K562 (cell line): ENCODE results near the gene IKZF4. TPM values are rescaled to one million over a fixed set of nuclear protein-coding genes. Genes with fewer than 3 reads are reported as not detected.

Experiments used
- ATAC-seq: fragments of 200-7000 bp; cut with Tn5 transposase; 3 replicates; pipeline ENCODE4 v1.9.1; 2020; ENCODE audit warnings: moderate library complexity
- BruUV-seq: library from RNA; stranded (reverse); fragments of 400-500 nt; replicated peaks from 2 replicates; lab custom pipeline; 2021; lab: Mats Ljungman, UMichigan
- CTCF ChIA-PET: fragments of 300-600 bp; formaldehyde crosslinking; extraction: SDS; loops from one replicate; lab custom pipeline; 2021; ENCODE audit warnings: low intra/inter-chr PET ratio; lab: Yijun Ruan, JAX
- POLR2A ChIA-PET: fragments of 300-600, 350-650 bp; sonication (Branson Sonifier 250); formaldehyde crosslinking; extraction: SDS; loops from one replicate; lab custom pipeline; 2021; ENCODE audit warnings: antibody characterized with exemption, inconsistent platforms; lab: Yijun Ruan, JAX
- DNase-seq, 4 experiments: peaks; one replicate each; pipeline versions ENCODE4 v3.0.0 to v3.0.0-alpha.2; 2011 to 2018; ENCODE audit warnings: low spot score in 3 of 4, mixed read lengths in 3 of 4; ENCODE audit errors: extremely low read depth in 1 of 4
- FAIRE-seq: peaks from 2 replicates; lab custom pipeline; 2011; peaks lifted over from hg19 to GRCh38; lab: Jason Lieb, UNC
- H2AFZ ChIP-seq: 2 replicates; pipeline ENCODE4 v1.6.0; 2011; ENCODE audit warnings: low read depth, low read length, control low read depth, inconsistent platforms
- H3K27ac ChIP-seq: fragments of 200-600 bp; 3 replicates; pipeline ENCODE4 v1.8.0; 2011; ENCODE audit warnings: low read depth, mild to moderate bottlenecking, control low read depth, inconsistent platforms, low read length, moderate library complexity, mixed read lengths; ENCODE audit errors: extremely low read depth
- H3K27me3 ChIP-seq, 2 experiments: fragments of 300-600 bp in 1 of 2; 2 replicates in 1 of 2; 3 replicates in 1 of 2; pipeline versions ENCODE4 v1.6.0 to v1.8.0; 2011; ENCODE audit warnings: inconsistent platforms in 2 of 2, low read length in 2 of 2, mild to moderate bottlenecking in 1 of 2, mixed read lengths in 1 of 2, moderate library complexity in 1 of 2; ENCODE audit not compliant: control insufficient read depth in 2 of 2, insufficient read depth in 2 of 2
- H3K36me3 ChIP-seq: fragments of 300-600 bp; 3 replicates; pipeline ENCODE4 v1.8.0; 2011; ENCODE audit warnings: mild to moderate bottlenecking, low read length, inconsistent platforms; ENCODE audit not compliant: control insufficient read depth, insufficient read depth
- H3K4me1 ChIP-seq, 2 experiments: fragments of 200-600 bp in 1 of 2; replicated peaks in 1 of 2; 2 replicates in 1 of 2; 3 replicates in 1 of 2; pipeline versions ENCODE4 v1.5.1 to v1.8.0; 2011; ENCODE audit warnings: inconsistent platforms in 2 of 2, low read length in 2 of 2, mild to moderate bottlenecking in 1 of 2, mixed read lengths in 1 of 2, moderate library complexity in 1 of 2; ENCODE audit not compliant: control insufficient read depth in 2 of 2, insufficient read depth in 2 of 2
- H3K4me2 ChIP-seq: 2 replicates; pipeline ENCODE4 v1.6.1; 2011; ENCODE audit warnings: low read length, control low read depth, inconsistent platforms, mixed read lengths; ENCODE audit not compliant: insufficient read depth
- H3K4me3 ChIP-seq: fragments of 200-600 bp; sonication (generic), shearing (Covaris generic); 2 replicates; pipeline ENCODE4 v1.5.1; 2016; ENCODE audit warnings: control low read depth, inconsistent platforms
- H3K79me2 ChIP-seq: fragments of 200-600 bp; 3 replicates; pipeline ENCODE4 v1.8.0; 2011; ENCODE audit warnings: low read length, inconsistent platforms; ENCODE audit not compliant: control insufficient read depth, insufficient read depth
- H3K9ac ChIP-seq, 2 experiments: 2 replicates each; pipeline versions ENCODE4 v1.6.0 to v1.6.1; 2011; ENCODE audit warnings: low read depth in 2 of 2, low read length in 2 of 2, control low read depth in 1 of 2, inconsistent platforms in 1 of 2, mild to moderate bottlenecking in 1 of 2, mixed read lengths in 1 of 2; ENCODE audit not compliant: insufficient read depth in 1 of 2
- H3K9me1 ChIP-seq: one replicate; pipeline ENCODE4 v1.6.0; 2011; ENCODE audit warnings: inconsistent platforms, mild to moderate bottlenecking, low read length, moderate library complexity; ENCODE audit not compliant: control insufficient read depth, insufficient read depth
- H3K9me3 ChIP-seq: replicated peaks from 2 replicates; pipeline ENCODE4 v1.5.1; 2011; ENCODE audit warnings: low read depth, low read length, inconsistent platforms; ENCODE audit not compliant: control insufficient read depth, insufficient read depth
- H4K20me1 ChIP-seq: replicated peaks from 2 replicates; pipeline ENCODE4 v1.6.1; 2011; ENCODE audit warnings: low read length, inconsistent platforms, mixed read lengths; ENCODE audit not compliant: control insufficient read depth, insufficient read depth
- COPS2 ChIP-seq: fragments of 450-650 bp; conservative IDR thresholded peaks from 2 replicates; pipeline ENCODE4 v1.6.1; 2016; ENCODE audit warnings: mild to moderate bottlenecking, moderate library complexity
- PRMT5 ChIP-seq: sonication (generic); formaldehyde crosslinking; IDR thresholded peaks from 2 replicates; pipeline ENCODE4 v1.5.0; 2020; ENCODE audit warnings: missing genetic modification reagents
- SAP30 ChIP-seq: fragments of 200-600 bp; sonication (generic); IDR thresholded peaks from 2 replicates; pipeline ENCODE4 v1.6.1; 2012; ENCODE audit warnings: borderline replicate concordance, low read depth, mild to moderate bottlenecking, moderate library complexity, low read length, control low read depth, inconsistent platforms; ENCODE audit not compliant: insufficient read depth, poor library complexity, severe bottlenecking
- SIRT6 ChIP-seq: IDR thresholded peaks from one replicate; pipeline ENCODE4 v1.6.1; 2012; ENCODE audit warnings: low read depth, mild to moderate bottlenecking, control low read depth, inconsistent platforms, low read length, moderate library complexity
- SREBF1 ChIP-seq: fragments of 150-350 bp; IDR thresholded peaks from 2 replicates; pipeline ENCODE4 v1.6.1; 2014; ENCODE audit warnings: antibody characterized with exemption, low read depth, low read length, borderline replicate concordance
- ZNF197 ChIP-seq: fragments of 200-800 bp; sonication (Bioruptor generic); IDR thresholded peaks from 2 replicates; pipeline ENCODE4 v1.6.1; 2016; ENCODE audit warnings: low read depth, missing genetic modification characterization, missing compliant biosample characterization
- ZNF436 ChIP-seq: fragments of 250-450, 450-650 bp; sonication (Bioruptor Pico); formaldehyde crosslinking; IDR thresholded peaks from 2 replicates; pipeline ENCODE4 v1.7.0; 2020; ENCODE audit warnings: mild to moderate bottlenecking
- WGBS: fragments of 100-300 bp; shearing (Covaris generic); methylation state at CpG from one replicate; pipeline ENCODE4 v1.1.6; 2016; ENCODE audit warnings: low coverage, mixed read lengths; ENCODE audit not compliant: insufficient coverage; ENCODE audit errors: missing lambda C conversion rate; 5-methylcytosine and 5-hydroxymethylcytosine counted together
- in situ Hi-C: fragments of 300-500 bp; cut with MboI; formaldehyde crosslinking; loops from 4 replicates; pipeline ENCODE4 v1.15.0; 2018; ENCODE audit warnings: inconsistent platforms, mixed read lengths
- intact Hi-C: fragments of 100-400 bp; cut with micrococcal nuclease; formaldehyde crosslinking; loops from 2 replicates; pipeline ENCODE4 v1.14.2; 2022
- polyA plus RNA-seq, 8 experiments: library from polyadenylated mRNA; depleted of rRNA in 4 of 8; stranded (reverse) in 5 of 8; unstranded in 3 of 8; fragments of >200 nt; fragmentation: Nextera tagmentation in 2 of 8; fragmentation: Illumina TruSeq in 1 of 8; extraction: Ambion mirVana in 2 of 8; extraction: Trizol in 1 of 8; gene quantifications; 2 replicates each; pipeline versions ENCODE4 v1.2.1 to v1.2.3, GENCODE V29; 2011 to 2014; ENCODE audit warnings: inconsistent platforms in 1 of 8, missing spikeins in 1 of 8
- total RNA-seq, 7 experiments: library from RNA; depleted of rRNA in 6 of 7; stranded (reverse); fragments of >200 nt in 6 of 7; fragmentation: Illumina TruSeq in 2 of 7; extraction: Trizol in 2 of 7; gene quantifications; 2 replicates each; pipeline versions ENCODE4 v1.2.1 to v1.2.3, GENCODE V29; 2011 to 2021; ENCODE audit warnings: low replicate concordance in 1 of 7

The IKZF4 gene
- total and polyA plus RNA-seq, 9 of the 15 experiments (the other 6 are each of a cell fraction or from before 2014, with no cell fraction given), result 1.9 to 16.3 (median 3.6) TPM

DNA sequence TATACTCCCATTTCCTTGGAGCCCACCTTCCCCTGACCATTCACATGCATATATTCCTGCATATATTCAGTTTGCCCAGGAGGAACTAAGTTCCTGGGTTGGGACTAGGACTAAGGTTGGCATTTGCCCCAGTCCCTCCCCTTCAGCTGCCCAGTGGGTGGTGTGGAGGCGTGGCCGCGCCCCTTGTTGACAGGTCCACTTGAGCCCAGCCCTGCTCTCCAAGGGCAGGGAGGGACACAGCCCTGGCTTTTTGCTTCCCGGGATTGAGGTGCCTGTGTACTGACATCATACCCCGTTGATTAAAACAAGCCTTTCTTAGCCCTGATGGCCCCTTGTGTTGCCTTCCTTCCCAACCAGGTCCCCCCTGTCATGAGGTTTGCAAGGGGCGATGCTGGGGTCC is 66.4 kb downstream of the IKZF4 start:
- POLR2A ChIA-PET, result interaction anchor here (0.6 to 1.1 kb wide), 2 partner anchors 17 to 124 kb away, joined by 3 read pairs; partner anchors contain the start of gene PA2G4
- Histone ChIP-seq H2AFZ (no peak overlapping the region), H3K36me3 (no peaks in the 10 kb centered on the region), H3K27me3 (no peaks in the 10 kb centered on the region; a peak in 1 of 5 replicates), H4K20me1 (no peaks in the 10 kb centered on the region), H3K9ac (peak overlapping the region in 1 of 2 experiments; percentile 68; a peak in 2 of 4 replicates), H3K79me2 (no peaks in the 10 kb centered on the region), H3K9me3 (no peaks in the 10 kb centered on the region), H3K4me2 (no peak overlapping the region), H3K9me1 (no peaks in the 10 kb centered on the region), H3K4me1 (peaks cover 21 to 23% of the 10 kb centered on the region in 2 experiments), H3K27ac (no peak overlapping the region), H3K4me3 (no peak overlapping the region)
- in situ Hi-C loops, result no loop called here
- TF ChIP-seq ZNF436 (CRISPR knock-in tag) (no peak), SAP30 (no peak), ZNF197 (no peak), COPS2 (no peak), SIRT6 (no peak), PRMT5 (CRISPR knock-in tag) (no peak), SREBF1 (no peak)
- no TSS peak for BruUV-seq
- ATAC-seq (no peak), FAIRE-seq (no peak), DNase-seq (peak in 1 of 4 experiments; percentile 6)
- intact Hi-C loops, result no loop called here
- CTCF ChIA-PET, result no interaction called here
- WGBS, result 72% methylated on average over 6 of the region's 6 CpGs

Other genes starting within 250 kb of the IKZF4 start
Only the 7 nearest of the 24 such genes appear.
- gene PMEL, start 55.0 kb upstream of the IKZF4 start, total RNA-seq (2014; rRNA removed), result 0.36 and 0.78 TPM in 2 replicates
- gene PMEL, start 55.0 kb upstream of the IKZF4 start, total RNA-seq (2014; rRNA removed; fragmentation: Illumina TruSeq; extraction: Trizol), result 0.96 and 1.1 TPM in 2 replicates
- gene PMEL, start 55.0 kb upstream of the IKZF4 start, total RNA-seq (2015; rRNA removed; fragmentation: Illumina TruSeq; extraction: Trizol), result 0.54 and 0.72 TPM in 2 replicates
- gene PMEL, start 55.0 kb upstream of the IKZF4 start, total RNA-seq (2021), result 0.96 and 0.98 TPM in 2 replicates
- gene PMEL, start 55.0 kb upstream of the IKZF4 start, polyA plus RNA-seq (2011; rRNA removed), result 2.0 and 2.8 TPM in 2 replicates
- gene PMEL, start 55.0 kb upstream of the IKZF4 start, polyA plus RNA-seq (2014; fragmentation: Illumina TruSeq; extraction: Trizol), result 1.4 and 1.9 TPM in 2 replicates
- under 1 TPM; 0.39 to 0.68 TPM for gene PMEL, start 55.0 kb upstream of the IKZF4 start, polyA plus RNA-seq (2014; fragmentation: Nextera tagmentation; extraction: Ambion mirVana)
- gene PMEL, start 55.0 kb upstream of the IKZF4 start, polyA plus RNA-seq (2014; rRNA removed), result 1.1 and 2.5 TPM in 2 replicates
- gene CDK2, start 54.2 kb upstream of the IKZF4 start, total RNA-seq (2014; rRNA removed), result 83.6 and 101 TPM in 2 replicates
- gene CDK2, start 54.2 kb upstream of the IKZF4 start, total RNA-seq (2014; rRNA removed; fragmentation: Illumina TruSeq; extraction: Trizol), result 96.5 and 116 TPM in 2 replicates
- 106 and 111 TPM in 2 replicates for gene CDK2, start 54.2 kb upstream of the IKZF4 start, total RNA-seq (2015; rRNA removed; fragmentation: Illumina TruSeq; extraction: Trizol)
- gene CDK2, start 54.2 kb upstream of the IKZF4 start, total RNA-seq (2021), result 110 and 133 TPM in 2 replicates
- gene CDK2, start 54.2 kb upstream of the IKZF4 start, polyA plus RNA-seq (2011; rRNA removed), result 200 and 213 TPM in 2 replicates
- 129 and 166 TPM in 2 replicates for gene CDK2, start 54.2 kb upstream of the IKZF4 start, polyA plus RNA-seq (2014; fragmentation: Illumina TruSeq; extraction: Trizol)
- 10 to 100 TPM; 17.4 to 26.4 TPM for gene CDK2, start 54.2 kb upstream of the IKZF4 start, polyA plus RNA-seq (2014; fragmentation: Nextera tagmentation; extraction: Ambion mirVana)
- 109 and 114 TPM in 2 replicates for gene CDK2, start 54.2 kb upstream of the IKZF4 start, polyA plus RNA-seq (2014; rRNA removed)
- 14.3 and 18.2 TPM in 2 replicates for gene RAB5B, start 47.0 kb upstream of the IKZF4 start, total RNA-seq (2014; rRNA removed)
- 24.7 and 25.2 TPM in 2 replicates for gene RAB5B, start 47.0 kb upstream of the IKZF4 start, total RNA-seq (2014; rRNA removed; fragmentation: Illumina TruSeq; extraction: Trizol)
- 20.8 and 22.0 TPM in 2 replicates for gene RAB5B, start 47.0 kb upstream of the IKZF4 start, total RNA-seq (2015; rRNA removed; fragmentation: Illumina TruSeq; extraction: Trizol)
- 33.7 and 35.1 TPM in 2 replicates for gene RAB5B, start 47.0 kb upstream of the IKZF4 start, total RNA-seq (2021)
- 73.8 and 79.6 TPM in 2 replicates for gene RAB5B, start 47.0 kb upstream of the IKZF4 start, polyA plus RNA-seq (2011; rRNA removed)
- 39.7 and 49.4 TPM in 2 replicates for gene RAB5B, start 47.0 kb upstream of the IKZF4 start, polyA plus RNA-seq (2014; fragmentation: Illumina TruSeq; extraction: Trizol)
- 10 to 100 TPM in 1 of 2 experiments, 1 to 10 TPM in 1; 6.8 to 12.2 TPM for gene RAB5B, start 47.0 kb upstream of the IKZF4 start, polyA plus RNA-seq (2014; fragmentation: Nextera tagmentation; extraction: Ambion mirVana)
- gene RAB5B, start 47.0 kb upstream of the IKZF4 start, polyA plus RNA-seq (2014; rRNA removed), result 29.5 and 37.1 TPM in 2 replicates
- 21.3 and 30.1 TPM in 2 replicates for gene SUOX, start 23.8 kb upstream of the IKZF4 start, total RNA-seq (2014; rRNA removed)
- 18.1 and 22.9 TPM in 2 replicates for gene SUOX, start 23.8 kb upstream of the IKZF4 start, total RNA-seq (2014; rRNA removed; fragmentation: Illumina TruSeq; extraction: Trizol)
- gene SUOX, start 23.8 kb upstream of the IKZF4 start, total RNA-seq (2015; rRNA removed; fragmentation: Illumina TruSeq; extraction: Trizol), result 29.9 and 30.0 TPM in 2 replicates
- gene SUOX, start 23.8 kb upstream of the IKZF4 start, total RNA-seq (2021), result 23.7 and 25.8 TPM in 2 replicates
- 31.2 and 31.5 TPM in 2 replicates for gene SUOX, start 23.8 kb upstream of the IKZF4 start, polyA plus RNA-seq (2011; rRNA removed)
- gene SUOX, start 23.8 kb upstream of the IKZF4 start, polyA plus RNA-seq (2014; fragmentation: Illumina TruSeq; extraction: Trizol), result 32.2 and 39.7 TPM in 2 replicates
- gene SUOX, start 23.8 kb upstream of the IKZF4 start, polyA plus RNA-seq (2014; fragmentation: Nextera tagmentation; extraction: Ambion mirVana), result 10 to 100 TPM in 1 of 2 experiments, 1 to 10 TPM in 1; 9.2 to 21.6 TPM
- 25.4 and 27.9 TPM in 2 replicates for gene SUOX, start 23.8 kb upstream of the IKZF4 start, polyA plus RNA-seq (2014; rRNA removed)
- gene RPS26, start 20.9 kb downstream of the IKZF4 start, total RNA-seq (2014; rRNA removed), result 352 and 493 TPM in 2 replicates
- gene RPS26, start 20.9 kb downstream of the IKZF4 start, total RNA-seq (2014; rRNA removed; fragmentation: Illumina TruSeq; extraction: Trizol), result 788 and 907 TPM in 2 replicates
- 746 and 852 TPM in 2 replicates for gene RPS26, start 20.9 kb downstream of the IKZF4 start, total RNA-seq (2015; rRNA removed; fragmentation: Illumina TruSeq; extraction: Trizol)
- 59.8 and 70.2 TPM in 2 replicates for gene RPS26, start 20.9 kb downstream of the IKZF4 start, total RNA-seq (2021)
- gene RPS26, start 20.9 kb downstream of the IKZF4 start, polyA plus RNA-seq (2011; rRNA removed), result 376 and 443 TPM in 2 replicates
- gene RPS26, start 20.9 kb downstream of the IKZF4 start, polyA plus RNA-seq (2014; fragmentation: Illumina TruSeq; extraction: Trizol), result 658 and 1,033 TPM in 2 replicates
- 1,000 to 10,000 TPM; 1,319 to 1,589 TPM for gene RPS26, start 20.9 kb downstream of the IKZF4 start, polyA plus RNA-seq (2014; fragmentation: Nextera tagmentation; extraction: Ambion mirVana)
- 403 and 523 TPM in 2 replicates for gene RPS26, start 20.9 kb downstream of the IKZF4 start, polyA plus RNA-seq (2014; rRNA removed)
- gene ERBB3, start 59.1 kb downstream of the IKZF4 start, total RNA-seq (2014; rRNA removed), result 3.6 and 4.2 TPM in 2 replicates
- 2.6 and 3.1 TPM in 2 replicates for gene ERBB3, start 59.1 kb downstream of the IKZF4 start, total RNA-seq (2014; rRNA removed; fragmentation: Illumina TruSeq; extraction: Trizol)
- 2.0 and 2.6 TPM in 2 replicates for gene ERBB3, start 59.1 kb downstream of the IKZF4 start, total RNA-seq (2015; rRNA removed; fragmentation: Illumina TruSeq; extraction: Trizol)
- 5.1 and 5.5 TPM in 2 replicates for gene ERBB3, start 59.1 kb downstream of the IKZF4 start, total RNA-seq (2021)
- gene ERBB3, start 59.1 kb downstream of the IKZF4 start, polyA plus RNA-seq (2011; rRNA removed), result 5.3 and 12.2 TPM in 2 replicates
- 4.0 and 5.4 TPM in 2 replicates for gene ERBB3, start 59.1 kb downstream of the IKZF4 start, polyA plus RNA-seq (2014; fragmentation: Illumina TruSeq; extraction: Trizol)
- 1 to 10 TPM; 1.5 to 1.8 TPM for gene ERBB3, start 59.1 kb downstream of the IKZF4 start, polyA plus RNA-seq (2014; fragmentation: Nextera tagmentation; extraction: Ambion mirVana)
- gene ERBB3, start 59.1 kb downstream of the IKZF4 start, polyA plus RNA-seq (2014; rRNA removed), result 3.8 and 7.4 TPM in 2 replicates
- gene PA2G4, start 83.5 kb downstream of the IKZF4 start, total RNA-seq (2014; rRNA removed), result 740 and 811 TPM in 2 replicates
- 547 and 561 TPM in 2 replicates for gene PA2G4, start 83.5 kb downstream of the IKZF4 start, total RNA-seq (2014; rRNA removed; fragmentation: Illumina TruSeq; extraction: Trizol)
- gene PA2G4, start 83.5 kb downstream of the IKZF4 start, total RNA-seq (2015; rRNA removed; fragmentation: Illumina TruSeq; extraction: Trizol), result 712 TPM in 2 replicates
- 463 and 470 TPM in 2 replicates for gene PA2G4, start 83.5 kb downstream of the IKZF4 start, total RNA-seq (2021)
- 650 and 925 TPM in 2 replicates for gene PA2G4, start 83.5 kb downstream of the IKZF4 start, polyA plus RNA-seq (2011; rRNA removed)
- 777 and 884 TPM in 2 replicates for gene PA2G4, start 83.5 kb downstream of the IKZF4 start, polyA plus RNA-seq (2014; fragmentation: Illumina TruSeq; extraction: Trizol)
- 100 to 1,000 TPM; 230 to 303 TPM for gene PA2G4, start 83.5 kb downstream of the IKZF4 start, polyA plus RNA-seq (2014; fragmentation: Nextera tagmentation; extraction: Ambion mirVana)
- 637 and 638 TPM in 2 replicates for gene PA2G4, start 83.5 kb downstream of the IKZF4 start, polyA plus RNA-seq (2014; rRNA removed)